GM19328 (cell line): ENCODE data around the gene ABHD18.
"Not testable (repeated sequence)": the region's sequence is repeated elsewhere in the genome, so short reads cannot be mapped to it uniquely, and the experiment has no call there.

ENCODE experiments used
- ATAC-seq: cut with Tn5 transposase; IDR thresholded peaks from one replicate; pipeline ENCODE4 v1.9.1; 2021; ENCODE audit warnings: mild to moderate bottlenecking, moderate library complexity; ENCODE audit not compliant: unreplicated experiment

ABHD18 gene

DNA sequence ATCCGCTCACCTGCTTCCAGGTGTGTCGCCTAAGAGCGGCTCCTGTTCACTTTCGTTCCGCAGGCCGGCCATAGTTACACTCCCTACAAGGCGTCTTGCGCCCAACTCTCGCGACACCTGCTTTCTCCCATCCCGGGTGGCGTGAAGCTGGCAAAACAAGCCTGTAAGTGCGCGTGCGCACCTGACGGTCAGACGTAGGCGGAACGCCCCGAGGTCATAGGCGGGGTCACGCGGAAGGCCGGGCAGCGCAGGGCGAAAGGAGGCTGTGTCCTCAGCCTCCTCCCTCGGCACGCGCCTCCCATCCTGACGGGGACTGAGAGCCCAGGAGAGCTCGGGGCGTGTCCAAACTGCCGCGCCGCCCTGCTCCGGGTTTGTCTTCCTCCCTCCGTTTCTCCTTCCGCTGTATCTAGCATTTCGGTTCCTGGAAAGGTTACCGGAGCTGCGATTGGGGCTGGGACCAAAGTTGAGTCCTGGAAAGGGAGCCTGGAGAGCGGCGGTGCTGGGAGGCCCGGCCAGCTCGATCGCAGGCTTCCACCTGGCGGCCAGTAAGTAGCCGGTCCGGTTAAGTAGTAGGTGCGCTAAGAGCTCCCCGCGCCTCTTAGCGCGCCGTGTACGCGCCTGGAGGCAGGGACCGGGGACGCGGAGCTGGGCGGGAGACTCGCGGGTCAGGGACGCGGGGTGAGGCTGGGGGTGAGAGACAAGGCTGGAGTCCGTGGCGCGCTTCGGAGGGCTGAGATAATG lies at the start of gene ABHD18, which contains the start of gene MFSD8:
TSS of gene ABHD18 (plus strand) at position 345 of the 741 bp plus-strand sequence. CDS start 17,550 bp downstream, outside the sequence.
TSS of gene MFSD8 (minus strand) at position 112 of the 741 bp plus-strand sequence. CDS start at position 72, 40 bp downstream.
- ATAC-seq: peak; percentile 95

DNA sequence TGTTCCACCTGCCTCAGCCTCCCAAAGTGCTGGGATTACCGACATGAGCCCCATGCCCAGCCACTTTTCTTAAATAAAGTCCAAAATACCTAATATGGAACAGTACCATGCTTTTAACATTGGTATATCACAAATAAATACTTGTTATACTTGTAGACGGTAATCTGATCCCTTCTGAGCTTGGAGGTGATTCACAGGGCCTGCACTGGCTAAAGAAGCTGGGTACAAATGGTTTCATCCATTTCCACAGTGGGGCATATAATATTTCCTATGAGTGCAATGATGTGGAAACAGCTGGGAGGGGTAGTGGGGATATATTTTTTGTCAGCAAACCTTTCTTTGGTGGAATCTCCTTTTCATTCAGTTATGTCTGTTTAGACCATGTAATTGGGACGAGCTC lies 48.7 kb upstream of the ABHD18 start:
- no peak for ATAC-seq

DNA sequence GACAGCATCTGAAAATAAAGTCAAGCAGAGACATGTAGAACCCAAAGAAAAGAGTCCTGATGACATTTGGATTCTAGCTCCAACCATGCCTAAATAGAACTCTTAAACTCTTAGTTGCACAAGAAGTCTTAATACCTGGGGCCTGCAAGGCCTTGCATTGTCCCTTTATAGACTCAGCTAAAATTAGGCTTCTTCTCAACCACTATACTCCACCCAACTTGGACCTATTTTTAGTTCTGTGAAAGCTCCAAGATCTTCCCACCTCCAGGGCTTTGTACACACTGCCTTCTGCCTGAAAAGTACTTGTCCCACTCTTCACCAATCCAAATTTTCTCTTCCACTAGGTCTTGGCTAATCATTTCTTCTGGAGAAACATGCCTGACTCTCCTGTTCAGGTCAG lies 48.1 kb upstream of the ABHD18 start:
- ATAC-seq: no peak

DNA sequence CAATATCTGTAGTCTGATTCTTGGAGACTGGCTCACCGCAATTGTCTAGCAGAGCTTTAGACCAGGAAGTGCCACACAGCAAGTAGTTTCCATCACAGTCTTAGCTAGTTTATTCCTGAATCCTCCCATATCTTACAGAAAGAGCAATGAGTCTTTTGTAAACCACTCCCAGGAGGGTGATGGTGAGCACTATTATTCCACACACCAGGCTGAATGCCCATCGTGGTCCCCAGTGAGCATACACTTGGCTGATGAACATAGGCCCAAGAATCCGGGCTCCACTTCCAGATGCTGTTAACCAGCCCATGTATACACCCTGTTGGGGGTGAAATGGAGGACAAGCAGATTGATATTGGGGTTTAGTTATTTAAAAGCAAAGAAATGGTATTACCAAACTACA lies 44.7 kb upstream of the ABHD18 start:
- ATAC-seq: no peak

DNA sequence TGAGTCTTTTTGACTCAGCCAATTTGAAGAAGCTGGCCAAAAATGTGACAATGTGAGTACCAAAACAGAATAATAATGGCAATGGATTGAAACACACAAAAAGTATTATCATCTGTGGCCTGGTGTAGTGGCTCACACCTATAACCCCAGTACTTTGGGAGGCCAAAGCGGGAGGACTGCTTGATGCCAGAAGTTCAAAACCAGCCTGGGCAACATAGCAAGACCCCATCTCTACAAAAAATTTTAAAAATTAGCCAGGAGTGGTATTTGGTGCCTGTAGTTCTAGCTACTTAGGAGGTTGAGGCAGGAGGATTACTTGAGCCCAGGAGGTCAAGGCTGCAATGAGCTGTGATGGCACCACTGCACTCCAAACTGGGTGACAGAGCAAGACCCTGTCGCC lies 43.0 kb upstream of the ABHD18 start:
- ATAC-seq: no peak

DNA sequence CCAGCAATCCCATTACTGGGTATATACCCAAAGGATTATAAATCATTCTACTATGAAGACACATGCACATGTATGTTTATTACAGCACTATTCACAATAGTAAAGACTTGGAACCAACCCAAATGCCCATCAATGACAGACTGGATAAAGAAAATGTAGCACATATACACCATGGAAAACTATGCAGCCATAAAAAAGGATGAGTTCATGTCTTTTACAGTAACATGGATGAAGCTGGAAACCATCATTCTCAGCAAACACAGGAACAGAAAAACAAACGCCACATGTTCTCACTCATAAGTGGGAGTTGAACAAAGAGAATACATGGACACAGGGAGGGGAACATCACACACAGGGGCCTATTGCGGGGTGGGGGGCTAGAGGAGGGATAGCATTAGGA lies 39.5 kb upstream of the ABHD18 start:
- ATAC-seq: not testable (repeated sequence)

DNA sequence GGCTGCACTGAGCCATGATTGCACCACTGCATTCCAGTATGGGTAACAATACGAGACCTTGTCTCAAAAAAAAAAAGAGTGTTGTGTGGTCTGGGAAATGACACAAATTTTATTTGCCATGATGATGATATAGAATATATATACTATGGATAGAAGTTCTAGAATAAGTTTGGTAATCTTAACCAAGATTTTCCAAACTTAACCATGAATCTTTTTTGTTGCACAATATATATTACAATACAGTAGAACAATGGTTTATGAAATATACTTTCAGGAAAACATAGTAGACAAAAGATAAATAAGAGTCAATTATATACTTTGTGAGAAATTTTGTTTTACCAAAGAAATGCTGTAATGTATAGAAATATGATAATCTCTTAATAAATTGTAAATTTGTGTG lies 35.0 kb upstream of the ABHD18 start:
- ATAC-seq: no peak

DNA sequence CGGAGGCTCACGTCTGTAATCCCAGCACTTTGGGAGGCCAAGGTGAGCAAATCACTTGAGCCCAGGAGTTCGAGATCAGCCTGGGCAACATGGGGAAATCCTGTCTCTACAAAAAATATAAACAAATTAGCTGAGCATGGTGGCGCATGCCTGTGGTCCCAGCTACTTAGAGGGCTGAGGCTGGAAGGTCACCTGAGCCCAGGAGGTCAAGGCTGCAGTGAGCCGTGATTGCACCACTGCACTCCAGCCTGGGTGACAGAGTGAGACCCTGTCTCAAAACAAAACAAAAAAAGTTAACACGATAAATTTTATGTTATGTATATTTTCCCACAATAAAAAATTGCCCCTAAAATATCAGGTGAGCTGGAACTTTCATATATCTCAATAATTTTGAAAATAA lies 33.4 kb upstream of the ABHD18 start:
- not testable (repeated sequence) for ATAC-seq

DNA sequence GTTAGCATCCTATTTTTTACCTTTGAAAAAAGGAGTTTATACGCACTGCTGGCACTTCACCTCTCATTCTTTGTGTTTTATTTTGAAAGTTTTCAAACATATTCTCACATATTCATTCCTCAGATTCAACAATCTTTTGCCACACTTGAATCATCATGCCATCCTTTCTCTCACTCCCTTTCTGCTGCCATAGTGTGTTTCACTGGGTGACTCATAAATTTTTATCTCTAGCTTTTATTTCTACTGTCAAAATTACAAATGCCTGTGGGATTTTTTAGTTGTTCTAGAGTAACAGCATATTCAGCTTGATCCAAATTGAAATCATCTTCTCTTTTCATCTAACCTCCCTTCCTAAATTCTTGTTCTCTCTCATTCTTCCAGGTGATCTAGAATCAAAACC lies 28.2 kb upstream of the ABHD18 start:
- no peak for ATAC-seq

DNA sequence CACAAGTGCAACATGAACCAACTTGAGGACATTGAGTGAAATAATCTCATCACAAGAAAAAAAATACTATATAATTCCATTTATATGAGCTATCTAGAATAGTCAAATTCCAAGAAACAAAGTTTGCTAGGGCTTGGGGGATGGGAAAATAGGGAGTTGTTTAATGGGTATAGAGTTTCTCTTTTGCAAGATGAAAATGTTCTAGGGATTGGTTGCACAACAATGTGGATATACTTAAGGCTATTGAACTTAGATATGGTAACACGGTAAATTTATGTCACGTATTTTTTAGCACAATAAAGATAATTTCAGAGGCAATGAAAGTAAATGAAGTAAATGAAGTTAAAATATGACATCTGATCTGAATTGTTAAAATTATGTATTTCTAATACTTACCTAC lies 8.1 kb upstream of the ABHD18 start:
- no peak for ATAC-seq

DNA sequence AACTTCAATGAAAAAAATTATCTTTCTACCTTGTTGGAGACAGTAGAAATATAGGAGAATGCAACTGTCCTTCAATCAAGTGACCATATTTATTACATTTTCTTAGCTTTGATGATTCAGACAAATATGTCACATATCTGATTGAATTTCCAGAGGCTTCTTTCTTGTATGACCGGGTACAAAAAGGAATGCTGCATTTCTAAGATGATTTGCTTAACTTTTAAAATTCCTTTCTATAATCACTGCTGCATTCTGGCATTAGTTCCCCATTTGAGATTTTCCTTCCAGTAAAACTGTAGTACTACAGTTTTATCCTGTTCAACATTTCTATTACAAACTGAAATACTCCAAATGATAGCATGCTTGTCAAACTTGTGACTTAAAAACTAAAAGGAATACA lies 5.4 kb upstream of the ABHD18 start:
- ATAC-seq: no peak

DNA sequence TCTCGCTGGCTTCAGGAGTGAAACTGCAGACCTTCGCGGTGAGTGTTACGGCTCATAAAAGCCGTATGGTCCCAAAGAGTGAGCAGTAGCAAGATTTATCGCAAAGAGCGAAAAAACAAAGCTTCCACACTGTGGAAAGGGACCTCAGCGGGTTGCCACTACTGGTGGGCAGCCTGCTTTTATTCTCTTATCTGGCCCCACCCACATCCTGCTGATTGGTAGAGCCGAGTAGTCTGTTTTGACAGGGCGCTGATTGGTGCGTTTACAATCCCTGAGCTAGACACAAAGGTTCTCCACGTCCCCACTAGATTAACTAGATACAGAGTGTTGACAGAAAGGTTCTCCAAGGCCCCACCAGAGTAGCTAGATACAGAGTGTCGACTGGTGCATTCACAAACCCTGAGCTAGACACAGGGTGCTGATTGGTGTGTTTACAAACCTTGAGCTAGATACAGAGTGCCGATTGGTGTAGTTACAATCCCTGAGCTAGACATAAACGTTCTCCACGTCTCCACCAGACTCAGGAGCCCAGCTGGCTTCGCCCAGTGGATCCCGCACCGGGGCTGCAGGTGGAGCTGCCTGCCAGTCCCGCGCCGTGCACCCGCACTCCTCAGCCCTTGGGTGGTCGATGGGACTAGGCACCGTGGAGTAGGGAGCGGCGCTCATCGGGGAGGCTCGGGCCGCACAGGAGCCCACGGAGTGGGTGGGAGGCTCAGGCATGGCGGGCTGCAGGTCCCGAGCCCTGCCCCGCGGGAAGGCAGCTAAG lies 1.4 kb upstream of the ABHD18 start:
- not testable (repeated sequence) for ATAC-seq

DNA sequence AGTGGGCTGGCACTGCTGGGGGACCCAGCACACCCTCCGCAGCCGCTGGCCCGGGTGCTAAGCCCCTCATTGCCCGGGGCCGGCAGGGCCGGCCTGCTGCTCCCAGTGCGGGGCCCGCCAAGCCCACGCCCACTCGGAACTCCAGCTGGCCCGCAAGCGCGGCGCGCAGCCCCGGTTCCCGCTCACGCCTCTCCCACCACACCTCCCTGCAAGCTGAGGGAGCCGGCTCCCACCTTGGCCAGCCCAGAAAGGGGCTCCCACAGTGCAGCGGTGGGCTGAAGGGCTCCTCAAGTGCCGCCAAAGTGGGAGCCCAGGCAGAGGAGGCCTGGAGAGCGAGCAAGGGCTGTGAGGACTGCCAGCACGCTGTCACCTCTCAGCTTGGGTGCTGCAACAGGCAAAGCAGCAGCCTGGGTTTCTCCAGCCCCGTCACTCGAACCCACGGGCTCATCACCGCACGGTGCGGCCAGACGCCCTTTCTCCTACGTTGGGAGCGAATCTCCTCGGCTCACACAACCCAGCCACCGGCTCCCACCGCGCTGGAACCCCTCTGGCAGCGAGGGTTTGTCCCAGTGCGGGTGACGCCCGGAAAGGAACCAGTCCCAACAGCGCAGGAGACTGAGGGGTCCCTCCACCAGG lies 662 bp upstream of the ABHD18 start:
- ATAC-seq: peak; percentile 24

DNA sequence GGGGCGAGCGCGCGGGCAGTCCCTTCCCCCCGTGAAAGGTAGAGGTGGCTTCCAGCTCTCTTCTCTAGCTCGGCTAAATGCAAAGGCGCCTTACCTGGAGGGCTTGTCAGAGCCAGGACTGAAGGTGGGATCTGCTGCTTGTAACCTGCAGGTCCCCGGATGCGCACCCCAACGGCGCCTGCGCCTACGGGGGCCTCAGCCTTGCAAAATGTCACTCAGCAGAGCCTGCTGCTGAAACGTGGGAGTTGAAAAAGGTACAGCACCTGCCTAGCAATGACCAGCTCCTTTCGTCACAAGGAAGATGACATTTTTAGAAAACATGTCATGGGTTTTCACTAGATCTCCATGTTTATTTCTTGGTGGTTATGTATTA lies 583 bp downstream of the ABHD18 start:
- peak; percentile 29 for ATAC-seq

DNA sequence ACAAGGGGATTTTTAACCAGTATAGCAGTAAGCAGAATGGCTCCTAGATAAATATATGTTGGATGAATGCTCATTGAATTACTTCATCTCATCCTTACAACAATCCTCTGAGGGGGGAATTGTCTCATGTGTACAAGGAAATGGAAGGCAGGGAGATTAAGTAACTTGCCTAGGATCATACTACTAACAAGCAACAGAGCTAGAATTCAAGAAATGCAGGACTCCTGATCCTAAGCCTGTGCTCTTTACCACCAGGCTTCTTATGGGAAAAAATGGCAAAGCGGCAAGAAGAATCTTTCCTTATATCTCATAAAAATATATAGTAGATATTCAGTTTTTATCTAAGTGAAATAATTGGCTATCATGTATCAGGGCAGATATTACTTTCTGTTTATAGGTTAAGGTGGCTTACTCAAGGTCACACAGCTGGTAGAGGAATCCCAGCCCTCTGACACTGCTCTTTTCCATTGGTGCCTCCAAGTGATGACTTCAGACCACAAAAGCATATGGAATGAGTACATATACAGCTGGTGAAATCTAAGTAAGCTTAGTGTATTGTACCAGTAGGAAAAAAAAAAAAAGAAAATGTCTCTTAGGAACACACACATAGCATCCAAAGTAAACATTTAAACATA lies 2.1 kb downstream of the ABHD18 start:
- ATAC-seq: no peak

DNA sequence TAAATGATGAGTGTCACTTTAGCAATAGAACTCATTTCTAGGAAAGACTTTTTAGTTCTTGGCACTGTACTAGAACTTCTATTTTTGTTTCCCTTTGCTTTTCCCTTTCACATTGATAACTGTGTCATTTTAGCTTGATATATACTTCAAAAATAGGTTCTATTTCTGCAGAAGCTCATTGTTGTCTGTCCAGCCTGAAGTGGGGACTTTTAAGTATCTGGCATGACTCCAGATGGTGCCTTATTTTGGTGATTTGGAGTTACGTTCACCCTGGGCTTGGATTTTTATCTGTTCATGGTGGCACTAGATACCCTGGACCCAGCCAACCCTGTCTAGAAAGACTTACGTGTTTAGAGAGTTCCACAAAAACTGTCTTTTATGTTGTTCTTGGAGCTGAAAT lies 3.4 kb downstream of the ABHD18 start:
- no peak for ATAC-seq

DNA sequence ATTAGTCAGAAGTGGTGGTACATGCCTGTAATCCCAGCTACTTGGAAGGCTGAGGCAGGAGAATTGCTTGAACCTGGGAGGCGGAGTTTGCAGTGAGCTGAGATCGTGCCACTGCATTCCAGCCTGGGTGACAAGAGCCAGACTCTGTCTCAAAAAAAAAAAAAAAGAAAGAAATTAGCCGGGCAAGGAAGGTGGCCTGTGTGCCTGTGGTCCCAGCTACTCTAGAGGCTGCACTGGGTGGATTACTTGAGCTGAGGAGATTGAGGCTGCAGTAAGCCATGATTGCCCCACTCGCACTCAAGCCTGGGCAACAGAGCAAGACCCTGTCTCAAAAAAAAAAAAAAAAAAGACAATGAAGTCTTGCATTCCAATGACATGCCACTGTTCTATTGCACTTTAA lies 5.7 kb downstream of the ABHD18 start:
- ATAC-seq: not testable (repeated sequence)

DNA sequence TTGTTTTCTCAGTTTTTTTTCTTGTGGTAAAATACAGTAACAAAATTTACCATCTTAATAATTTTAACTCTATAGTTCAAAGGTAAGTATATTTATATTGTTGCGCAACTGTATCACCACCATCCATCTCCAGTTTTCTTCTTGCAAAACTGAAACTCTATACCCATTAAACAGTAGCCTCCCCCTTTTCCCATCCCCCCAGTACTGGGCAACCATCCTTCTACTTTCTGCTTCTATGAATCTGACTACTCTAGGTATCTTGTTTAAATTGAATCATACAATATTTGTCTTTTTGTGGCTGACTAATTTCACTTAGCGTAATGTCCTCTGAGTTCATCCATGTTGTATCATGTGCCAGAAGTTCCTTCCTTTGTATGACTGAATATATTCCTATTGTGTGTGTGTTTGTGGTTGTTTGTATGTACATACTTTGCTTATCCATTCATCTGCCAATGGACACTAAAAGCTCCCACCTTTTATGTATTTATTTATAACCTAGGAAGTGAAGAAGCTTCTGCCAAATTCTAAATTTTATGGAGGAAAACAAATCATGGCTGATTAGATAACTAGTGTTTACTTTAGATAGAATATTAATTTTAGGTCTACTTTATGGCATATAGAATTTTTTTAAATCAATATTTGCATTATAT lies 10.0 kb downstream of the ABHD18 start:
- ATAC-seq: no peak

DNA sequence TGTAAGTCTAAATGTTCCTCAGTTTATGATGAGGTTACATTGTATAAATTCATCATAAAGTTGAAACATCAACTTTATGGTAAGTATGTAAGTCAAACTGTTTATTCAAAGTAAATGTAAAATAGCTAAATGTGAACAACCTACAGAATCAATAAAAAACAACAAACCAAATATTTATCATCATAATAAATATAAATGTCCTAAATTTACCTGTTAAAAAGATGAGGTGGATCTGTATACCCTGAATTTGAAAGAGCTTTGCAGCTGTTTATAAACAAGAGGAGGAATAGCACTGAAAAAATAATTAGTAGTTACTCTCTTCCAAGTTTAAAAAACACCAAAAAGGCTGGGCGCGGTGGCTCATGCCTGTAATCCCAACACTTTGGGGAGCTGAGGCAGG lies 13.7 kb downstream of the ABHD18 start:
- no peak for ATAC-seq

DNA sequence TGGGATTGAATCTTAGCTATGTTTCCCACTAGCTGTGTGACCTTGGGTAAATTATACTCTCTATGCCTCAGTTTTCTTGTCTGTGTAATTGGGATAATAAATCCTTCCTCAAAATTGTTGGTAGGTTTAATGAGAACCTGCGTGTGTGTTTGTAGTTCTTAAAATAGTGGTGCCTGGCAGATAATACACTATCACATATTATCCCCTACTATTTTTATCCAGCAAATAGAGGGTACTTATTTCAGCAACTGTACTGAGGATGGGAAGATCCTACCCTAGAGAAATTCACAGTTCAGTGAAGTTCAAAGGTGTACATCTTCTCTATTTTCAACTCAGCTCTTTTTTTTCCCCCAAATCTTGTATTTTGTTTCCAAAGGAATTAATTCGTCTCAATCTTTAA lies 17.2 kb downstream of the ABHD18 start:
- no peak for ATAC-seq

DNA sequence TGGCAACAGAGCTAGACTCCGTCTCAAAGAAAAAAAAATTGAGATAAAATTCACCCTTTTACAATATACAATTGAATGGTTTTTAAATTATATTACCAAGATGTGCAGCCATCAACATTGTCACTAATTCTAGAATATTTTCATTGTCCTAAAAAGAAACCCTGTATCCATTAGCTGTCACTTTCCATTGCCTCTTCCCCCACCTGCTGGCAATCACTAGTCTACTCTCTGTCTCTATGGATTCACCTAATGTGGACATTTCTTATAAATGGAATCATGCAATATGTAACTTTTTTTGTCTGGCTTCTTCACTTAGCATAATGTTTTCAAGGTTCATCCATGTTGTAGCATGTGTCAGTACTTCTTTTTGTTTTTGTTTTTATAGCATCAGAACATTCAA lies 20.8 kb downstream of the ABHD18 start:
- no peak for ATAC-seq
